NCI-H146 treated with DMSO at 0.1 percent for 48 hours (cell line): ENCODE measurements around the gene TTF1.

Experiments
- DNase-seq: peaks from one replicate; lab custom pipeline; 2025; ENCODE audit not compliant: unreplicated experiment; lab: John Stamatoyannopoulos, UW

The TTF1 gene

DNA sequence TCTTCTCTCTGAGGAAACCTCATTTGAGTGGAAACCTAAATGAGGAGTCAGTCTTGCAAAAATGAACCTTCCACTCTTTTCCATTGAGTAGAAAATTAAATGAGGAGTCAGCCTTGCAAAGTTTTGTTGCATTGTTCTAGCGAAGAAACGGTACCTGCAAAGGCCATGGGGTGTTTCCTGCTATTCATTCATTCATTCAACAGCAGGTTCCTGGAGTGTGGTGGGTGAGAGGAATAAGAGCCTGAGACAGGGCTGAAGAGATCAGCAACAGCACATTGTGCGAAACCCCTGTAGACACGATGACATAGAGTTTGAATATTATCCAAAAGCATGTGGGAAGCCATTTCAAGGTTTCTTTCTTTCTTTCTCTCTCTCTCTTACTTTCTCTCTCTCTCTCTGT lies 37.2 kb downstream of the TTF1 start:
- no peak for DNase-seq

- no peak for DNase-seq
Observed at GRCh38 chr9:132367613-132368313, 38.9 kb downstream of the TTF1 start.

GRCh38 chr9:132366481-132366880 lies 40.2 kb downstream of the TTF1 start:
- no peak for DNase-seq

GRCh38 chr9:132365986-132366385 lies 40.7 kb downstream of the TTF1 start:
- no peak for DNase-seq

DNA sequence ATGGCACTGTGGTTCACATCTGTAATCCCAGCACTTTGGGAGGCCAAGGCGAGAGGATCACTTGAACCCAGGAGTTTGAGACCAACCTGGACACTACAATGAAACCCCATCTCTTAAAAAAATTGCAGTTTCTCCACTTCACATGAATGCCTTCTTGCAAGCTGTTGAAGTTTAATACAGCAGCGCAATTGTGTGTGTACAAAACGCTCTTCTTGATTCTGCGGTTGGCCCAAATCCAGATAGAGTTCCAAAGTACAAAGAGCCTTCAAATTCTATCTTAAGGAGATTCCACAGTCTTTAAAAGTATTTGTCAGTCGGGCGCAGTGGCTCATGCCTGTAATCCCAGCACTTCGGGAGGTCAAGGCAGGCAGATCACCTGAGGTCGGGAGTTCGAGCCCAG lies 42.6 kb downstream of the TTF1 start:
- no peak for DNase-seq

GRCh38 chr9:132357764-132358163 lies 48.9 kb downstream of the TTF1 start:
- no peak for DNase-seq

DNA sequence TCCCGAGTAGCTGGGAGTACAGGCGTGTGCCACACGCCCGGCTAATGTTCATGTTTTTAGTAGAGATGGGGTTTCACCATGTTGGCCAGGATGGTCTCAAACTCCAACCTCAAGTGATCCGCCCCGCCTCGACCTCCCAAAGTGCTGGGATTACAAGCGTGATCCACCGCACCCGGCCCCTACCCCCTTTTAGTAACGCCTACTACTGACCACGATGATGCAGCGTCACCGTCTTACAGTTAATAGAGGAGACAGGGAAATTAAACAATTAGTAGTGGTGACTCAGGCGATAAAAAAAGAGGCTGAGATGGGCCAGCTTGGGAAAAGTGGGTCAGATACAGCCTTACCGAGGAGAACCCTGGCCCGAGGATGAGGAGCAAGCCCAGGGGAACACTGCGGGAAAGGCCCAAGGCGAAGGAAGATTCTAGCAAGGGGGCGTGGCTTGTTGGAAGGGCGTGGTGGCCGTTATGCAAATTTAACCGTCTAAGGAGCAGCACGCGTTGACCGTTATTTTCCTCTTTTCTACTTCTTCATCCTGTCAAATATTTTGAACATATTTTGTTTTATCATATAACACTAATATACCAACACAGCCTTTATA lies 50.2 kb downstream of the TTF1 start:
- DNase-seq = no peak

GRCh38 chr9:132354637-132355355 lies 51.8 kb downstream of the TTF1 start, which contains the start of gene SETX:
TSS of gene SETX (minus strand) at chr9:132354986. CDS start at chr9:132349428, 5,558 bp downstream.
- DNase-seq = peak; percentile 79

DNA sequence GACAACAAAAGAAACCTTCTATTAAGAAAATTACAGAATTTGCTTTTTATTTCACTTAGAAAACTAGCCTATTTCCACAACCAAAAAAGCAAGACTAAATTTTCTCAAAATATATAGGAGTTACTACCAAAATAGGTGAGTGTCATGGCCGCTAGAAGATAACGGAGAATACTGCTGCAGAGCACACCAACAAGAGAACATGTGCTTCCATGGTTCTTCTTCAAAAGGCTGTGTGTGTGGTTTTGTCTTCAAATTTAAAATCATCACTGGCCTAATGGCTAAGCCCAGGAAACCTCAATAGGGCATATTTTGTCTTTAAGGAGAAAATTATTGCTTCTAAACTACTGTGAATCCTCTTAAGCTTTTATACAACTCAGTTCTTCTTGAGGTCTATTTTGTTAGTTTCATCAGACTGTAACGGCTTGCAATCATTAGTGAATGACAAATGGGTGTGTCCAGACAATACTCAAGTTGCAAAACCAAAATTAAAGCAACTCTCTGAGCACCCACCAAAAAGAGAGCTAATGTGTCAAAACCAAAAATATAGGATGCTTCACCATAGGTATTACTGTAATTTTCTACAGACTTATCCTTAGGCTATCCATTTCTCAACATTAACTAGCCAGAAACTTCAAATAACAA lies 55.1 kb downstream of the TTF1 start:
- no peak for DNase-seq

GRCh38 chr9:132350861-132351315 lies 55.8 kb downstream of the TTF1 start:
- DNase-seq = no peak

GRCh38 chr9:132348676-132349075 lies 58.0 kb downstream of the TTF1 start:
- no peak for DNase-seq

- DNase-seq = no peak
Observed at GRCh38 chr9:132346177-132346576, 60.5 kb downstream of the TTF1 start.

DNA sequence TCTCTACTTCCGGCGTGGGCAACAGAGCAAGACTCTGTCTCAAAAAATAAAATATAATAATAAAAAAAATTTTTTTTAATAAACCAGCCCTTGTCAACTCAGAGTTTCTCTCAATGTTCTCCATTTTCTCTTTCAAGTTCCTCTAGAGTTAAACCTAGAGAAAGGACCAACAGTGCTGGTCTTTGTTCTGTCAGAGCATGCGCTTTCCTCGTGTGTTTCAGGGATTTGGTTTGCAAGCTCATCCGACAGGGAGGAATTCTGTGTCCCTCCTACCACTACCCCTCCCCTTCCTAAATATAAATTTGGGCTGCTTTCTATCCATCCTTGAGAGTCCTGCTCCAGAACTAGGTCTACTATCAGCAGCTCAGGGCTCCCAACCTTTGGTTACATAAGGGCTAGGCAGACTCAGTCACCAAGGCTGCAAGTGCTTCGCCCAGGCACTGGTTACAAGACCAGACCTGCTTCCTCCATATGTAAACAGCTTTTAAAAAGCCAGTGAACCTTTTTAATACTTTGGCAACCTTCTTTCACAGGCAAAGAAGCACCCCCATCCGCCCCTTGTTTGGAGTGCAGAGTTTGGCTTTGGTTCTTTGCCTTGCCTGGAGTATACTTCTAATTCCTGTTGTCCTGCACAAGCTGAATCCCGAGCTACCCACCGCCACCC lies 65.3 kb downstream of the TTF1 start:
- DNase-seq = no peak

GRCh38 chr9:132334364-132334763 lies 72.3 kb downstream of the TTF1 start:
- no peak for DNase-seq

- DNase-seq = no peak
Observed at GRCh38 chr9:132333556-132333955, 73.1 kb downstream of the TTF1 start.

GRCh38 chr9:132328580-132328979 lies 78.1 kb downstream of the TTF1 start:
- no peak for DNase-seq

- no peak for DNase-seq
Observed at GRCh38 chr9:132327537-132327936, 79.1 kb downstream of the TTF1 start.
